ENCODE data around the gene SMPX.

- TF ChIP-seq CTCF (IDR thresholded peaks at IDR 0.05; ENCODE audit: low read depth, low read length, missing input control) (no peak), GABPA (IDR thresholded peaks at IDR 0.05 in 1 of 2, conservative IDR thresholded peaks at IDR 0.05 in 1 of 2) (no peak), ATF3 (IDR thresholded peaks at IDR 0.05) (no peak), EGR1 (IDR thresholded peaks at IDR 0.05; ENCODE audit: low read depth in 2 of 2) (no peak), MAX (IDR thresholded peaks at IDR 0.05) (no peak), FOXA1 (IDR thresholded peaks at IDR 0.05) (no peak), JUND (IDR thresholded peaks at IDR 0.05) (no peak), ZBTB33 (IDR thresholded peaks at IDR 0.05) (no peak)
Observed at GRCh38 chrX:21723084-21723483, 34.8 kb downstream of the SMPX start.

Measured in liver (tissue), 3 donors.